Vagina (tissue), 2 donors: Measurements from ENCODE around the gene HPX. TPM values are rescaled to one million over a fixed set of nuclear protein-coding genes. Genes with fewer than 3 reads are reported as not detected.

ENCODE experiments used
- DNase-seq, 2 donors: peaks; one replicate each; pipeline ENCODE4 v3.0.0-alpha.2; 2017; ENCODE audit errors: extremely low spot score in 2 of 2
- H3K27ac ChIP-seq: fragments of 200-600 bp; sonication (generic); one replicate; pipeline ENCODE4 v1.5.1; 2019
- H3K27me3 ChIP-seq: fragments of 200-600 bp; sonication (generic); one replicate; pipeline ENCODE4 v1.5.1; 2019
- H3K36me3 ChIP-seq, 2 donors: fragments of 200-600 bp; sonication (generic); one replicate each; pipeline ENCODE4 v1.5.1; 2017 to 2019
- H3K4me1 ChIP-seq: fragments of 200-600 bp; sonication (generic); one replicate; pipeline ENCODE4 v1.5.1; 2019
- H3K4me3 ChIP-seq, 2 donors: fragments of 200-600 bp; sonication (generic); 1 replicate in 1 of 2; 2 replicates in 1 of 2; pipeline ENCODE4 v1.5.1; 2016 to 2019
- H3K9me3 ChIP-seq: fragments of 200-600 bp; sonication (generic); one replicate; pipeline ENCODE4 v1.5.1; 2019
- POLR2A ChIP-seq, 2 donors: fragments of 450-650 bp; IDR thresholded peaks; one replicate each; pipeline ENCODE4 v1.6.1; 2017; ENCODE audit warnings: antibody characterized with exemption in 2 of 2, mild to moderate bottlenecking in 2 of 2, moderate library complexity in 2 of 2
- POLR2AphosphoS5 ChIP-seq, 2 donors: sonication (generic); formaldehyde crosslinking; IDR thresholded peaks; one replicate each; pipeline ENCODE4 v1.9.0; 2017; ENCODE audit warnings: antibody characterized with exemption in 2 of 2, mild to moderate bottlenecking in 2 of 2, low read depth in 1 of 2; ENCODE audit not compliant: insufficient read depth in 1 of 2
- intact Hi-C: fragments of 100-400 bp; cut with DNase I; formaldehyde crosslinking; loops from one replicate; pipeline ENCODE4 v1.15.1; 2023
- total RNA-seq: library from RNA; depleted of rRNA; stranded (reverse); fragments of >200 nt; gene quantifications from one replicate; pipeline ENCODE4 v1.2.3, GENCODE V29; 2016
- TF ChIP-seq, protein P1 (sequence below), 3 experiments: fragments of 450-650 bp in 2 of 3; fragments of 200-600 bp in 1 of 3; sonication (generic) in 1 of 3; IDR thresholded peaks; one replicate each; pipeline ENCODE4 v1.5.1; 2017 to 2019; ENCODE audit warnings: antibody characterized with exemption in 3 of 3, mild to moderate bottlenecking in 2 of 3, moderate library complexity in 2 of 3

The HPX gene
- total RNA-seq, 1 donor from 2014 or later = 0.98 TPM

DNA sequence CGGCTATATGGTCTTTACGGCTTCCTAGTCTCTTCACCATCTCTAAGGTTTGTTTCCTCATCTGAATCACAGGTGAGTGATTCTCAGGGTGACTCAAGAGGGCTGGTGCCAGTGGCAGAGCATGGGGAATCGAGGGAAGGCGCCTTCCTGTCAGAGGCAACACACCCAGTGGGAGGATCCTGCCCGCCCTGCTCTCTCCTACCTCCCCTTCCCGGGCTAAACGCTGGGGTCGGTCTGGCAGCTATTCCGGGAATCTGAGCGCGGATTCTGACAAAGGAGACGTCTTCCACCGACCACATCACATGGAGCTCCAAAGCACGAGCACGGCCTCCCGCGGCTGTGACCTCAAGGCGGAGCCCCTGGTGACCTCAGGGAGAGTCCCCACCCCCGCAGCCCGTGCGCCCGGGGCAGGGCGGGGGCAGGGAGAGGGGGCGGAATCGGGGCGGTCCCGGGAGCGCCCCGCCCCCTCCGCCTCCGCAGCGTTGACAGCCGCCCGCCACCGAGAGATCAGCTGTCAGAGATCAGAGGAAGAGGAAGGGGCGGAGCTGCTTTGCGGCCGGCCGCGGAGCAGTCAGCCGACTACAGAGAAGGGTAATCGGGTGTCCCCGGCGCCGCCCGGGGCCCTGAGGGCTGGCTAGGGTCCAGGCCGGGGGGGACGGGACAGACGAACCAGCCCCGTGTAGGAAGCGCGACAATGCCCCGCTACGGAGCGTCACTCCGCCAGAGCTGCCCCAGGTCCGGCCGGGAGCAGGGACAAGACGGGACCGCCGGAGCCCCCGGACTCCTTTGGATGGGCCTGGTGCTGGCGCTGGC, 50.7 kb downstream of the HPX start, which contains the start of gene SMPD1:
Gene SMPD1 (plus strand): TSS at position 570 of the 813 bp plus-strand sequence. CDS start 125 bp downstream, at position 695.
- peak; percentile 94 to 98 for DNase-seq
- peaks cover 31% of the 10 kb centered on the region for H3K4me1 ChIP-seq
- H3K27me3 ChIP-seq = no peaks in the 10 kb centered on the region
- peak within 1 kb of the TSS; percentile 76 to 91 for H3K4me3 ChIP-seq
- peaks cover 0 to 20% of the 10 kb centered on the region in 2 donors for H3K36me3 ChIP-seq
- peak; percentile 41 to 86 for TF ChIP-seq POLR2AphosphoS5 (IDR thresholded peaks at IDR 0.05; ENCODE audit: insufficient read depth in 1 of 2, low read depth in 1 of 2)
- peak in 1 of 2 donors; percentile 67 for TF ChIP-seq POLR2A (IDR thresholded peaks at IDR 0.05)
- TF ChIP-seq, protein P1, sequence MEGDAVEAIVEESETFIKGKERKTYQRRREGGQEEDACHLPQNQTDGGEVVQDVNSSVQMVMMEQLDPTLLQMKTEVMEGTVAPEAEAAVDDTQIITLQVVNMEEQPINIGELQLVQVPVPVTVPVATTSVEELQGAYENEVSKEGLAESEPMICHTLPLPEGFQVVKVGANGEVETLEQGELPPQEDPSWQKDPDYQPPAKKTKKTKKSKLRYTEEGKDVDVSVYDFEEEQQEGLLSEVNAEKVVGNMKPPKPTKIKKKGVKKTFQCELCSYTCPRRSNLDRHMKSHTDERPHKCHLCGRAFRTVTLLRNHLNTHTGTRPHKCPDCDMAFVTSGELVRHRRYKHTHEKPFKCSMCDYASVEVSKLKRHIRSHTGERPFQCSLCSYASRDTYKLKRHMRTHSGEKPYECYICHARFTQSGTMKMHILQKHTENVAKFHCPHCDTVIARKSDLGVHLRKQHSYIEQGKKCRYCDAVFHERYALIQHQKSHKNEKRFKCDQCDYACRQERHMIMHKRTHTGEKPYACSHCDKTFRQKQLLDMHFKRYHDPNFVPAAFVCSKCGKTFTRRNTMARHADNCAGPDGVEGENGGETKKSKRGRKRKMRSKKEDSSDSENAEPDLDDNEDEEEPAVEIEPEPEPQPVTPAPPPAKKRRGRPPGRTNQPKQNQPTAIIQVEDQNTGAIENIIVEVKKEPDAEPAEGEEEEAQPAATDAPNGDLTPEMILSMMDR (IDR thresholded peaks at IDR 0.05) = no peak
- peak within 1 kb of the TSS; percentile 90 for H3K27ac ChIP-seq
- no peaks in the 10 kb centered on the region for H3K9me3 ChIP-seq
- intact Hi-C loops = loop anchor here (10.0 kb wide), 1 partner anchor 55 kb away; the partner anchor contains the start of gene HPX

DNA sequence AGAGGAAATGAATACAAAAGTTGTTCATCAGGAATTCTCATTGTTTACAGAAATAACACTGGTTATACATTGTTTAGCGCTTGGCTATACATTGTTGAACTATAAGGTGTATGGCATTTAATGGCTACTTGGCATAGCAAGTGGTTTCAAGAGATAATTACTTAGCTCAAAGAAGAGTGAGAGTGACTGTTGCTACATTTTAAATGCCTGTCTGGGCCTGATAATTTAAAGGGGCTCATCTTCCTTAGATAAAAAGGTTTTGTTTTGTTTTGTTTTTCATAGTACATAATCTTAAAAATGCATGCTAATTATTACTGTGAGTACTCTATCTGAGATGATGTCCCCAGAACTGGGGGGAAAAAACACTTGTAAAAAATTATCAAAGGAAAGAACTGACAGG, 52.0 kb downstream of the HPX start:
- peaks cover 0 to 8% of the 10 kb centered on the region in 2 donors for H3K36me3 ChIP-seq
- no peak overlapping the region for H3K4me3 ChIP-seq
- peaks cover 31% of the 10 kb centered on the region for H3K4me1 ChIP-seq
- H3K27me3 ChIP-seq = no peaks in the 10 kb centered on the region
- DNase-seq = no peak
- intact Hi-C loops = loop anchor here (10.0 kb wide), 1 partner anchor 56 kb away; the partner anchor contains the start of gene HPX
- H3K9me3 ChIP-seq = no peaks in the 10 kb centered on the region
- TF ChIP-seq POLR2AphosphoS5 (IDR thresholded peaks at IDR 0.05; ENCODE audit: insufficient read depth in 1 of 2, low read depth in 1 of 2) (no peak), POLR2A (IDR thresholded peaks at IDR 0.05) (no peak)
- TF ChIP-seq, protein P1 (IDR thresholded peaks at IDR 0.05) = no peak
- H3K27ac ChIP-seq = no peak overlapping the region

DNA sequence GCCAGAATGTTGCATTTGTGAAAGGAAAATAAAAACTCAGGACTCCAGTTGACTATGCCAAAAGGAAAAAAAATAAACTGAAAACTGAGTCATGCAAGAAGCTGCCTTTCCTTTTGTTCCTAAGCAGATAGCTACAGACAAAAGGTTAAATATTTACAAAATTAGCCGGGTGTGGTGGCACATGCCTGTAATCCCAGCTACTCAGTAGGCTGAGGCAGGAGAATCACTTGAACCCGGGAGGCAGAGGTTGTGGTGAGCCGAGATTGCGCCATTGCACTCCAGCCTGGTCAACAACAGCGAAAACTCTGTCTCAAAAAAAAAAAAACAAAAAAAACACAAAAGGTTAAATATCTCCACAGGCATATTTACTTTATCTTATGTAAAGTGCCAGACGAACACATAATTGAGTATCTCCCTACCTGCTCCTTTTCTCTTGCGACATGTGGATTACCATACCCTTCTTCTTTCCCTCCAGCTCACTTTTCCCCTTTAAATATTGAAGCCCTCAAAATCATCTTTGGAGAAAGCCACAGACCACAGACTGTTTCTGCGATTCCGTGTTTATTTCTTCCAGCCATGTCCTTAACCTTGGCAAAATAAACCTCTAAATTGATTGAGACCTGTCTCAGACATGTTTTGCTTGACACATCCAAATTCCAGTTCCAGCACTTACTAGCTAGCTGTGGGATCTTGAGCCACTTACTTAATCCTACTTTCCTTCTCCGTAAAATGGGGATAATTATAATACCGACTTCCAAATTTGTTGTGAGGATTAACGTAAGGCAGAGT, 52.8 kb downstream of the HPX start:
- no peak overlapping the region for H3K4me3 ChIP-seq
- H3K4me1 ChIP-seq = peaks cover 25% of the 10 kb centered on the region
- peaks cover 0 to 6% of the 10 kb centered on the region in 2 donors for H3K36me3 ChIP-seq
- H3K27me3 ChIP-seq = no peaks in the 10 kb centered on the region
- TF ChIP-seq POLR2A (IDR thresholded peaks at IDR 0.05) (no peak), POLR2AphosphoS5 (IDR thresholded peaks at IDR 0.05; ENCODE audit: insufficient read depth in 1 of 2, low read depth in 1 of 2) (no peak)
- TF ChIP-seq, protein P1 (IDR thresholded peaks at IDR 0.05) = no peak
- no peaks in the 10 kb centered on the region for H3K9me3 ChIP-seq
- H3K27ac ChIP-seq = no peak overlapping the region
- intact Hi-C loops = loop anchor here (10.0 kb wide), 1 partner anchor 57 kb away; the partner anchor contains the start of gene HPX
- DNase-seq = no peak

DNA sequence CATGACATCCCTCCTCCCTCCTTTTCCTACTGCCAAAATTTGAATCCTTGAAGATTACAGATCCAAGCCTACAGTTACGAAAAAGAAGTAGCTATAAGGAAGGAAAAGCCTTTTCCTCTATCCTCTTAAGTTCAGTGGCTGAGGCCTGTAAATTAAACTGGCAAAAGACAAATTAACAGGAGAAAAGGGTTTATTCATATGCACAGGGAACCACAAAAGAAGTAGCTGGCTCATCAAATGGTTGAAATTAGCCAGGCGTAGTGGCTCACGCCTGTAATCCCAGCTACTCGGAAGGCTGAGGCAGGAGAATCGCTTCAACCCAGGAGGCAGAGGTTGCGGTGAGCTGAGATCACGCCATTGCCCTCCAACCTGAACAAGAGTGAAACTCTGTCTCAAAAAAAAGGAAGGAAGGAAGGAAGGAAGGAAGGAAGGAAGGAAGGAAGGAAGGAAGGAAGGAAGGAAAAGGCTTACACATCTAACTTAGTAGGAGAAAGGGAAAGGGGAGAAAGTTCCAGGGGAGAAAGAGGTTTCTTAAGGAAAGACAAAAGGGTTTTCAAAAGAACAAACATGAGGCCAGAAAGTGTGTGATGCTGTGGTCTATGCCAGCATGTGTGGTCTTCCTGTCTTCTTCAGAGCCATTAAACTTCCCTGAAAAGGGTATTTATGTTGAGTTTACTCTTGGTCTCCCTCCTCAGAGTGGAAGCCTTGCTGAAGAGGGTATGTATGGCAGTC, 55.6 kb downstream of the HPX start:
- H3K4me1 ChIP-seq = peaks cover 8% of the 10 kb centered on the region
- TF ChIP-seq POLR2A (IDR thresholded peaks at IDR 0.05) (no peak), POLR2AphosphoS5 (IDR thresholded peaks at IDR 0.05; ENCODE audit: insufficient read depth in 1 of 2, low read depth in 1 of 2) (no peak)
- TF ChIP-seq, protein P1 (IDR thresholded peaks at IDR 0.05) = no peak
- no peak overlapping the region for H3K4me3 ChIP-seq
- no peak overlapping the region for H3K27ac ChIP-seq
- H3K9me3 ChIP-seq = no peaks in the 10 kb centered on the region
- no peaks in the 10 kb centered on the region for H3K27me3 ChIP-seq
- H3K36me3 ChIP-seq = no peaks in the 10 kb centered on the region
- DNase-seq = no peak
- intact Hi-C loops = loop anchor here (10.0 kb wide), 1 partner anchor 60 kb away; the partner anchor contains the start of gene HPX

Other genes starting within 250 kb of the HPX start
- not detected for gene OR52W1, start 241.8 kb downstream of the HPX start, total RNA-seq
- not detected for gene C11orf42, start 235.4 kb downstream of the HPX start, total RNA-seq
- 65.1 TPM for gene FHIP1B, start 206.4 kb downstream of the HPX start, total RNA-seq
- not detected for gene CNGA4, start 201.9 kb downstream of the HPX start, total RNA-seq
- gene CCKBR, start 181.1 kb downstream of the HPX start, total RNA-seq = not detected
- 156 TPM for gene CAVIN3, start 120.5 kb downstream of the HPX start, total RNA-seq
- gene SMPD1, start 50.5 kb downstream of the HPX start, total RNA-seq = 23.1 TPM
- gene APBB1, start 21.9 kb downstream of the HPX start, total RNA-seq = 59.7 TPM
- gene TRIM3, start 33.0 kb upstream of the HPX start, total RNA-seq = 27.5 TPM
- gene ARFIP2, start 40.3 kb upstream of the HPX start, total RNA-seq = 54.0 TPM
- gene TIMM10B, start 40.5 kb upstream of the HPX start, total RNA-seq = 98.7 TPM
- 17.2 TPM for gene DNHD1, start 56.3 kb upstream of the HPX start, total RNA-seq
- gene RRP8, start 162.6 kb upstream of the HPX start, total RNA-seq = 10.3 TPM
- 149 TPM for gene ILK, start 162.8 kb upstream of the HPX start, total RNA-seq
- gene TAF10, start 171.2 kb upstream of the HPX start, total RNA-seq = 48.1 TPM
- gene TPP1, start 178.4 kb upstream of the HPX start, total RNA-seq = 77.3 TPM
- gene DCHS1, start 214.8 kb upstream of the HPX start, total RNA-seq = 28.7 TPM
- gene MRPL17, start 242.4 kb upstream of the HPX start, total RNA-seq = 55.2 TPM